ENCODE data around the gene TPRKB. TPM values are rescaled to one million over a fixed set of nuclear protein-coding genes. Genes with fewer than 3 reads are reported as not detected.
A peak's percentile ranks its signal among the peaks of the same experiment; 100 is the strongest.
"Not testable (repeated sequence)": the region's sequence is repeated elsewhere in the genome, so short reads cannot be mapped to it uniquely, and the experiment has no call there.

The TPRKB gene
- total and polyA plus RNA-seq, 8 donors: 10.1 to 31.0 (median 12.9) TPM

GRCh38 chr2:73704285-73704684, 32.9 kb downstream of the TPRKB start:
- ATAC-seq: no peak
- no peak for DNase-seq
- WGBS, 2 donors: 64 to 75% methylated on average over 6 of the region's 6 CpGs
- no peaks in the 10 kb centered on the region for H3K9me3 ChIP-seq
- TF ChIP-seq CTCF (IDR thresholded peaks at IDR 0.05): no peak
- H3K4me1 ChIP-seq: peaks cover 0 to 4% (median 2%) of the 10 kb centered on the region in 3 donors
- H3K4me3 ChIP-seq: no peak overlapping the region
- no peak overlapping the region for H3K27ac ChIP-seq
- intact Hi-C loops (cut with DNase I): no loop called here
- no peak for FAIRE-seq
- no peaks in the 10 kb centered on the region for H3K36me3 ChIP-seq
- H3K27me3 ChIP-seq: no peaks in the 10 kb centered on the region

GRCh38 chr2:73703675-73704074, 33.5 kb downstream of the TPRKB start:
- 79 to 87% methylated on average over 5 of the region's 5 CpGs for WGBS, 2 donors
- FAIRE-seq: no peak

GRCh38 chr2:73702852-73703493, 34.2 kb downstream of the TPRKB start:
- intact Hi-C loops (cut with DNase I); H3K36me3 ChIP-seq; H3K9me3 ChIP-seq; H3K4me1 ChIP-seq; H3K27me3 ChIP-seq; H3K4me3 ChIP-seq; ATAC-seq; FAIRE-seq; DNase-seq; H3K27ac ChIP-seq: not testable (repeated sequence)
- 69 to 73% methylated on average over 3 of the region's 3 CpGs for WGBS, 2 donors

More at GRCh38 chr2:73703675-73704074, 33.5 kb downstream of the TPRKB start:
- Histone ChIP-seq H3K27ac (no peak overlapping the region), H3K9me3 (no peaks in the 10 kb centered on the region), H3K36me3 (no peaks in the 10 kb centered on the region), H3K4me1 (peaks cover 0 to 4% (median 2%) of the 10 kb centered on the region in 3 donors), H3K27me3 (no peaks in the 10 kb centered on the region), H3K4me3 (no peak overlapping the region)
- DNase-seq (no peak), ATAC-seq (no peak)
- intact Hi-C loops (cut with DNase I): no loop called here
- TF ChIP-seq CTCF (IDR thresholded peaks at IDR 0.05): no peak

GRCh38 chr2:73701968-73702665, 35.0 kb downstream of the TPRKB start:
- intact Hi-C loops (cut with DNase I): no loop called here
- FAIRE-seq: no peak
- peak; percentile 21 to 65 (median 62) for ATAC-seq
- Histone ChIP-seq H3K27me3 (no peaks in the 10 kb centered on the region), H3K36me3 (no peaks in the 10 kb centered on the region), H3K4me3 (no peak overlapping the region), H3K27ac (peak overlapping the region in 2 of 4 donors; percentile 30 to 41), H3K4me1 (peaks cover 0 to 4% (median 2%) of the 10 kb centered on the region in 3 donors), H3K9me3 (no peaks in the 10 kb centered on the region)
- WGBS, 2 donors: 56 to 66% methylated on average over 8 of the region's 8 CpGs
- peak in 3 of 6 donors; percentile 33 to 66 (median 51) for DNase-seq
- TF ChIP-seq CTCF (IDR thresholded peaks at IDR 0.05): no peak

GRCh38 chr2:73701448-73701765, 35.7 kb downstream of the TPRKB start:
- not testable (repeated sequence) for FAIRE-seq, H3K27me3 ChIP-seq

More at GRCh38 chr2:73701448-73701765, 35.7 kb downstream of the TPRKB start:
- DNase-seq; H3K36me3 ChIP-seq; ATAC-seq; H3K9me3 ChIP-seq; H3K4me1 ChIP-seq; intact Hi-C loops (cut with DNase I); H3K4me3 ChIP-seq: not testable (repeated sequence)
- peak overlapping the region in 1 of 4 donors; percentile 41 for H3K27ac ChIP-seq
- 52 to 59% methylated on average over 3 of the region's 3 CpGs for WGBS, 2 donors

Measured in pancreas (tissue), 10 donors.